GM12875 (cell line): ENCODE measurements around the gene SERINC2.

Source experiments
- H3K4me3 ChIP-seq: one replicate; pipeline ENCODE4 v1.5.1; 2011; ENCODE audit warnings: low read depth, low read length, control low read depth
- CTCF ChIP-seq: IDR thresholded peaks from 2 replicates; pipeline ENCODE4 v1.5.1; 2011; ENCODE audit warnings: low read depth, mild to moderate bottlenecking, control low read depth, inconsistent platforms, low read length, moderate library complexity, borderline replicate concordance; ENCODE audit not compliant: insufficient read depth

Gene SERINC2

GRCh38 chr1:31439276-31439675 is 26.3 kb downstream of the SERINC2 start:
- TF ChIP-seq CTCF: no peak
- no peak overlapping the region for H3K4me3 ChIP-seq

GRCh38 chr1:31441073-31441472 is 28.1 kb downstream of the SERINC2 start:
- no peak overlapping the region for H3K4me3 ChIP-seq
- TF ChIP-seq CTCF: no peak

GRCh38 chr1:31441558-31441957 is 28.5 kb downstream of the SERINC2 start:
- TF ChIP-seq CTCF: no peak
- H3K4me3 ChIP-seq: no peak overlapping the region

- no peak for TF ChIP-seq CTCF
- H3K4me3 ChIP-seq: no peak overlapping the region
These were observed 29.1 kb downstream of the SERINC2 start for GRCh38 chr1:31441970-31442647.

GRCh38 chr1:31442648-31442994 is 29.6 kb downstream of the SERINC2 start:
- no peak overlapping the region for H3K4me3 ChIP-seq
- no peak for TF ChIP-seq CTCF

GRCh38 chr1:31443673-31444072 is 30.7 kb downstream of the SERINC2 start:
- TF ChIP-seq CTCF: no peak
- H3K4me3 ChIP-seq: no peak overlapping the region

GRCh38 chr1:31444725-31445448 is 31.9 kb downstream of the SERINC2 start:
- no peak overlapping the region for H3K4me3 ChIP-seq
- TF ChIP-seq CTCF: no peak
